ENCODE measurements around the gene HOXD10.

DNA sequence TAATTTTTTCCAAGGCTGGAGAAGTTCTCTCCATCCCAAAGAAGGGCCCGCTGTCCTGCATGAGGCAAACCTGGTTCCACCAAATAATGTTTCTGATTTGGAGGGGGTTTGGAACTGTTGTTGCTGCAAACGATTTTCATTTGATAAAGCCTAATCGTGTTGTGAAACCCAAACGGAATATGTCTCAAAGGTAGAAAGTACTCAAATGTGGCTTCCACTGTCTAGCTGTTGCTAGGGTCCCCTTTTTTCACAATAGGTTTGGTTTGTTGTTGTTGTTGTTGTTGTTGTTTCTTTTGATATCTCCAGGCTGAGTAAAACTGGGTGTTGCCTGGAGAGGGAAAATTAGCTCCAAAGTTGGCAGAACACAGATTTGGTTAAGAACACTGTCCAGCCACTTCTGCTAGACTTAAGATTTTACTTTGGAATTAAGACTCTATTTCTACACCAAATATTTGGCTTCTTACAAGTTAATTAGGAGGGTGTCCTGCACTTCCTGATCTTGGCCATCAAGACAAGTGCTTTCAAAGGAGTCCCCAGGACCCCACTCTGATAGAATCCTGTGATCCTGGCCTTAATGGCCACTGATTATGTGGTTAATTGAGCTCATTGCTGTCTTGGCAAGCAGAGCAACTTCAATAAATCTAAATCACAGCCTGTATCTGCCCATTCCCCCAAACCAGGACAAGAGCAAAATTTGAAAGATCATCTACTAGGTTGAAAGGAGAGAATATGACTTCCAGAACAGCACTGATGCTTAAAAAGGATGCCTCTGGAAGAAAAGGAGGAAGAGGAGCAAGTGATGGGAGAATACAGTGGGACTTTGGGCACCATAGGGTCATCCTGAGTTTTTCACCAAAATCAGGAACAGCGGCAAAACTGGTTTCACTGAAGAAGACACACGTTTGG lies 27.4 kb upstream of the HOXD10 start:
- TF ChIP-seq, protein P1, sequence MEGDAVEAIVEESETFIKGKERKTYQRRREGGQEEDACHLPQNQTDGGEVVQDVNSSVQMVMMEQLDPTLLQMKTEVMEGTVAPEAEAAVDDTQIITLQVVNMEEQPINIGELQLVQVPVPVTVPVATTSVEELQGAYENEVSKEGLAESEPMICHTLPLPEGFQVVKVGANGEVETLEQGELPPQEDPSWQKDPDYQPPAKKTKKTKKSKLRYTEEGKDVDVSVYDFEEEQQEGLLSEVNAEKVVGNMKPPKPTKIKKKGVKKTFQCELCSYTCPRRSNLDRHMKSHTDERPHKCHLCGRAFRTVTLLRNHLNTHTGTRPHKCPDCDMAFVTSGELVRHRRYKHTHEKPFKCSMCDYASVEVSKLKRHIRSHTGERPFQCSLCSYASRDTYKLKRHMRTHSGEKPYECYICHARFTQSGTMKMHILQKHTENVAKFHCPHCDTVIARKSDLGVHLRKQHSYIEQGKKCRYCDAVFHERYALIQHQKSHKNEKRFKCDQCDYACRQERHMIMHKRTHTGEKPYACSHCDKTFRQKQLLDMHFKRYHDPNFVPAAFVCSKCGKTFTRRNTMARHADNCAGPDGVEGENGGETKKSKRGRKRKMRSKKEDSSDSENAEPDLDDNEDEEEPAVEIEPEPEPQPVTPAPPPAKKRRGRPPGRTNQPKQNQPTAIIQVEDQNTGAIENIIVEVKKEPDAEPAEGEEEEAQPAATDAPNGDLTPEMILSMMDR (conservative IDR thresholded peaks at IDR 0.05; ENCODE audit: low read depth in 2 of 2), result no peak
- no peak for TF ChIP-seq POLR2AphosphoS5 (IDR thresholded peaks at IDR 0.05; ENCODE audit: low read depth)

Measured in GM23338 (cell line).